GM12874 (cell line): ENCODE data around the gene CD72.
A peak's percentile ranks its signal among the peaks of the same experiment; 100 is the strongest.

Experiments used
- CTCF ChIP-seq: IDR thresholded peaks from 2 replicates; pipeline ENCODE4 v1.5.1; 2011; ENCODE audit warnings: low read depth, mild to moderate bottlenecking, control low read depth, low read length, moderate library complexity; ENCODE audit not compliant: insufficient read depth

CD72 gene

GRCh38 chr9:35615981-35616680 lies 2.1 kb downstream of the CD72 start:
- no peak for TF ChIP-seq CTCF

- no peak for TF ChIP-seq CTCF
These were observed 5.4 kb downstream of the CD72 start for GRCh38 chr9:35612843-35613242.

- peak; percentile 82 for TF ChIP-seq CTCF
These were observed 6.9 kb downstream of the CD72 start for GRCh38 chr9:35611230-35611797.

GRCh38 chr9:35609820-35610163 lies 8.4 kb downstream of the CD72 start:
- TF ChIP-seq CTCF, result no peak

GRCh38 chr9:35609001-35609819 lies 9.0 kb downstream of the CD72 start:
- no peak for TF ChIP-seq CTCF

GRCh38 chr9:35608221-35608620 lies 10.0 kb downstream of the CD72 start:
- no peak for TF ChIP-seq CTCF

GRCh38 chr9:35606726-35607125 lies 11.5 kb downstream of the CD72 start:
- TF ChIP-seq CTCF, result no peak
